H1 (cell line): ENCODE measurements around the gene TSC22D3. TPM values are rescaled to one million over a fixed set of nuclear protein-coding genes. Genes with fewer than 3 reads are reported as not detected.
A peak's percentile ranks its signal among the peaks of the same experiment; 100 is the strongest.

Experiments used
- BACH1 ChIP-seq: IDR thresholded peaks from 2 replicates; pipeline ENCODE4 v1.6.1; 2012; ENCODE audit warnings: low read length, improper control_type of control experiment
- BCL11A ChIP-seq, 2 experiments: IDR thresholded peaks; one replicate each; pipeline ENCODE4 v1.6.1; 2011; ENCODE audit warnings: low read depth in 2 of 2, low read length in 2 of 2, mild to moderate bottlenecking in 2 of 2
- BRCA1 ChIP-seq: IDR thresholded peaks from 2 replicates; pipeline ENCODE4 v1.6.1; 2012; ENCODE audit warnings: low read depth, low read length, improper control_type of control experiment
- CEBPB ChIP-seq: IDR thresholded peaks from 2 replicates; pipeline ENCODE4 v1.6.1; 2012; ENCODE audit warnings: low read depth, low read length
- CHD1 ChIP-seq: IDR thresholded peaks from 2 replicates; pipeline ENCODE4 v1.6.1; 2012; ENCODE audit warnings: low read depth, low read length, improper control_type of control experiment
- EP300 ChIP-seq, 2 experiments: IDR thresholded peaks; 1 replicate in 1 of 2; 2 replicates in 1 of 2; pipeline ENCODE4 v1.6.1; 2011 to 2012; ENCODE audit warnings: low read depth in 2 of 2, low read length in 2 of 2, mild to moderate bottlenecking in 2 of 2, borderline replicate concordance in 1 of 2, inconsistent platforms in 1 of 2, moderate library complexity in 1 of 2
- HDAC6 ChIP-seq: IDR thresholded peaks from one replicate; pipeline ENCODE4 v1.7.1; 2012; ENCODE audit warnings: low read depth, mild to moderate bottlenecking, inconsistent platforms, low read length, moderate library complexity
- MAX ChIP-seq: IDR thresholded peaks from 2 replicates; pipeline ENCODE4 v1.6.1; 2012; ENCODE audit warnings: inconsistent platforms
- NANOG ChIP-seq: IDR thresholded peaks from 2 replicates; pipeline ENCODE4 v1.6.1; 2011; ENCODE audit warnings: low read length, low read depth, mild to moderate bottlenecking, inconsistent platforms; ENCODE audit not compliant: insufficient read depth, poor library complexity, severe bottlenecking
- POLR2AphosphoS5 ChIP-seq: IDR thresholded peaks from 2 replicates; pipeline ENCODE4 v1.6.1; 2011; ENCODE audit warnings: low read depth, low read length
- POU5F1 ChIP-seq: IDR thresholded peaks from 2 replicates; pipeline ENCODE4 v1.6.1; 2011; ENCODE audit warnings: low read depth, mild to moderate bottlenecking, low read length, moderate library complexity
- SP1 ChIP-seq: IDR thresholded peaks from 2 replicates; pipeline ENCODE4 v1.6.1; 2011; ENCODE audit warnings: low read depth, low read length
- SP2 ChIP-seq: IDR thresholded peaks from 2 replicates; pipeline ENCODE4 v1.6.1; 2012; ENCODE audit warnings: mild to moderate bottlenecking, low read length, inconsistent platforms
- TAF1 ChIP-seq: IDR thresholded peaks from 2 replicates; pipeline ENCODE4 v1.6.1; 2011; ENCODE audit warnings: mild to moderate bottlenecking, low read depth, low read length
- TBP ChIP-seq: IDR thresholded peaks from 2 replicates; pipeline ENCODE4 v1.6.1; 2011; ENCODE audit warnings: low read depth, low read length, improper control_type of control experiment
- USF2 ChIP-seq: IDR thresholded peaks from 2 replicates; pipeline ENCODE4 v1.6.1; 2011; ENCODE audit warnings: low read length, improper control_type of control experiment
- polyA plus RNA-seq, 7 experiments: library from polyadenylated mRNA; depleted of rRNA in 3 of 7; stranded (reverse) in 5 of 7; unstranded in 2 of 7; fragments of >200 nt in 5 of 7; fragments of 200-250 nt in 2 of 7; gene quantifications; 1 replicate in 5 of 7; 2 replicates in 1 of 7; 4 replicates in 1 of 7; pipeline versions ENCODE4 v1.2.1 to v1.2.3, GENCODE V29; 2011 to 2013; ENCODE audit warnings: missing spikeins in 2 of 7, mixed read lengths in 2 of 7
- total RNA-seq: library from RNA; stranded (reverse); fragmentation: NEBNext Ultra II Directional; extraction: Animal tissue kit (Norgen Biotek cat#: 25700); gene quantifications from 2 replicates; pipeline ENCODE4 v1.2.1, GENCODE V29; 2021

TSC22D3 gene
- total and polyA plus RNA-seq, 2 of the 8 experiments (the other 6 are each of a cell fraction or from before 2014, with no cell fraction given) = 7.6 to 12.9 TPM

GRCh38 chrX:107716816-107717700 lies 58.5 kb downstream of the TSC22D3 start (continued):
- TF ChIP-seq EP300 (IDR thresholded peaks at IDR 0.05; ENCODE audit: borderline replicate concordance in 1 of 2, low read depth in 2 of 2, low read length in 2 of 2) = no peak
- no peak for TF ChIP-seq USF2
- TF ChIP-seq NANOG = no peak
- TF ChIP-seq BACH1 = no peak
- peak; percentile 73 for TF ChIP-seq POLR2AphosphoS5
- TF ChIP-seq POU5F1 = no peak
- peak; percentile 85 for TF ChIP-seq TBP
- no peak for TF ChIP-seq SP1
- no peak for TF ChIP-seq CEBPB
- TF ChIP-seq CHD1 = no peak
- TF ChIP-seq TAF1 = peak; percentile 59; the same call in 1 of the 2 replicates
- TF ChIP-seq HDAC6 = no peak
- TF ChIP-seq BCL11A (IDR thresholded peaks at IDR 0.05; ENCODE audit: low read depth in 2 of 2, low read length in 2 of 2) = no peak
- TF ChIP-seq BRCA1 = no peak
- 0 out of 2 replicates have a peak, but pooled peaks have one; percentile 22 for TF ChIP-seq MAX
- no peak for TF ChIP-seq SP2
